IPS DF 6.9 (cell line): Measurements from ENCODE around the gene SEMA4D.

Source experiments
- DNase-seq: peaks from one replicate; pipeline ENCODE4 v3.0.0-alpha.2; 2013; ENCODE audit warnings: low read depth, low spot score
- H3K27ac ChIP-seq: one replicate; pipeline ENCODE4 v1.5.1; 2013; ENCODE audit warnings: low read length, control low read depth
- H3K27me3 ChIP-seq: 2 replicates; pipeline ENCODE4 v1.6.1; 2013; ENCODE audit warnings: mild to moderate bottlenecking, low read length; ENCODE audit not compliant: control insufficient read depth, insufficient read depth
- H3K36me3 ChIP-seq: 2 replicates; pipeline ENCODE4 v1.6.1; 2013; ENCODE audit warnings: low read length; ENCODE audit not compliant: control insufficient read depth, insufficient read depth
- H3K4me1 ChIP-seq: 2 replicates; pipeline ENCODE4 v1.6.1; 2013; ENCODE audit warnings: low read length; ENCODE audit not compliant: control insufficient read depth, insufficient read depth
- H3K4me3 ChIP-seq: 2 replicates; pipeline ENCODE4 v1.5.1; 2013; ENCODE audit warnings: mild to moderate bottlenecking, low read length
- H3K9me3 ChIP-seq: 2 replicates; pipeline ENCODE4 v1.6.1; 2013; ENCODE audit warnings: low read length, inconsistent platforms; ENCODE audit not compliant: control insufficient read depth, insufficient read depth
- WGBS: extraction: QIAGEN DNeasy Blood & Tissue Kit; methylation state at CpG from one replicate; pipeline ENCODE4 v1.1.7; 2013; ENCODE audit warnings: mixed read lengths, missing lambda C conversion rate; ENCODE audit not compliant: insufficient read length, insufficient coverage; 5-methylcytosine and 5-hydroxymethylcytosine counted together

SEMA4D gene

DNA sequence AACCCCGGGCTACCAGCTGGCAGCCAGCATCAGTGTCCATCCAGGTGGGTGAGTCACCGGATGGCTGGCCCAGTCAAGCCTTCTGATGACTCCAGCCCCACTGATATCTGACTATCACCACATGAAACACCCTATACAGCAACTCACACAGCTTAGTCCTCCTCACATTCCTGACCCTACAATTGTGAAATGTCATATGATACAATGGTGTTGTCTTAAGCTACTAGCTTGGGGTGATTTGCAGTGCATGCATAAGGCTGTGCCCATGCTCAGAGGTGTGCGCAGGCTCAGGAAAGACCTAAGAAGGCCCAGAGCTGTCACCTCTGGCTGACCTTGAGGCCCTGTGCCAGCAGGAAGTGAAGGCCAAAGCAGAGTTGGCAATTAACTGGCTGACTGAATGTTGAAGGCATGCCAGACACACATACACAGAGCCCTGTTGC lies 21.5 kb upstream of the SEMA4D start:
- no peak overlapping the region for H3K27ac ChIP-seq
- no CpG with 5 or more reads among the region's 3 CpGs for WGBS
- H3K4me1 ChIP-seq, result no peaks in the 10 kb centered on the region
- no peaks in the 10 kb centered on the region for H3K9me3 ChIP-seq
- DNase-seq, result no peak
- H3K36me3 ChIP-seq, result no peaks in the 10 kb centered on the region
- H3K27me3 ChIP-seq, result no peaks in the 10 kb centered on the region
- H3K4me3 ChIP-seq, result no peak overlapping the region

DNA sequence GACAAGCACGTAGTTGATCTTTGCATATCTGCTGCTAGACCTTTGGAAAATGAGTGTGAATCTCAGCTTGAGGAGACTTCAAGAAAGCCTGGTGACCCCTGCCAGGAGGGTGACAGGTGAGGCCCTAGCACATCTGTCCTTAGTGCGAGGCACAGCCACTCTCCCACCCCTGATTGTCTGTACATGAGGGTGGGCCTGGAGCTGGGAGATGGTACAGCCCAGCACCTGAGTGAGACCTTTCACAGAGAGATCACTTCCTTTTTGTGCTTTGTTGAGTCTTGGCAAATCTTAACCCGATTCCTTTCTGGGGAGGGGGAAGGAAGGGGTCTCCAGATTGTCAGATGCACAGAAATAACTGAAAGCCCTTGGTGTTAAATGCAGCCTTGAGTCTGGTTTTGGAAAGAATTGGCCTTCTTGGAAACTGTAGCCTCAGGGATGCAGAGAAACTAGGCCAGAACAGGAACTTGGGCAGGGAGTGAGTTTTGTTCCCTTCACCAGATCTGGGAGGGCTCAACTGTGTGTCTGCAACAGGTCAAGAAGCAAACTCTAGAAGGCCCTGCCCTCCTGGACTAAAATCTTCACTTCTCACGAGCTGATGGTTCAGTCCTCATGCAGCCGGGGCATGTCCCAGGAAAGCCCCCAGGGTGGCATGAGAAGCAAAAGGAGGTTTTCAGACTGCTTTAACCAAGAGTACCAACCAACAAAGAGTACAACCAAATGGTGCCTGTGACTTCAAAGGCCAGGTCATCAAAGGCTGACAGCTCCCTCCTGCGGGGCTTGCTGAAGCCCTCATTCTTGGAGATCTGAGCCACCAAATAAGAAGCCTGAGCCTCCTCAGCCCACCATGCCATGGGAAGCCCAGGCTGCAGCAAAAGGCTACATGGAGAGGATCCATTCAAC lies 20.8 kb upstream of the SEMA4D start:
- H3K36me3 ChIP-seq, result no peaks in the 10 kb centered on the region
- no peaks in the 10 kb centered on the region for H3K9me3 ChIP-seq
- H3K4me1 ChIP-seq, result no peaks in the 10 kb centered on the region
- no peak for DNase-seq
- H3K4me3 ChIP-seq, result no peak overlapping the region
- WGBS, result no CpG with 5 or more reads among the region's 6 CpGs
- no peaks in the 10 kb centered on the region for H3K27me3 ChIP-seq
- H3K27ac ChIP-seq, result no peak overlapping the region

GRCh38 chr9:89515416-89515815 lies 17.5 kb upstream of the SEMA4D start:
- Histone ChIP-seq H3K4me3 (no peak overlapping the region), H3K4me1 (no peaks in the 10 kb centered on the region), H3K27ac (no peak overlapping the region), H3K9me3 (no peaks in the 10 kb centered on the region), H3K27me3 (no peaks in the 10 kb centered on the region), H3K36me3 (no peaks in the 10 kb centered on the region)
- DNase-seq, result no peak
- no CpG with 5 or more reads among the region's 6 CpGs for WGBS

DNA sequence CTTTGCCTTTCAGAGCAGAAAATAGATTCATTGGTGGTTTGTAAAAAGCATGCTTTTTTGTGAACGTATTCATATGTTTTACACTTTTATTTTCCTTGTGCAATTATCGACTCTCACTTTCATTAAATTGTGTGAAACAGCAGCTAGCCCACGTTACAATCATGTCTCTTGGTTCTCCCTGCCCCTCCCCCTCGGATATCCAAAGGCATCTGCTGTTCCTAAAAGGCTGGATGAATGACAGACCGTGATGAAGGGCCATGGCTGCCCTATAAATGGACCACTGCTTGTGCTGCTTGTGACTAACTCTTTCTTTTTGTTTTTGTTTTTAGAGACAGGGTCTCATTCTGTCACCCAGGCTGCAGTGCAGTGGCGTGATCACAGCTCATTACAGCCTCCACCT lies 17.0 kb upstream of the SEMA4D start:
- DNase-seq, result no peak
- Histone ChIP-seq H3K4me3 (no peak overlapping the region), H3K36me3 (no peaks in the 10 kb centered on the region), H3K27me3 (no peaks in the 10 kb centered on the region), H3K9me3 (no peaks in the 10 kb centered on the region), H3K27ac (no peak overlapping the region), H3K4me1 (no peaks in the 10 kb centered on the region)
- WGBS, result no CpG with 5 or more reads among the region's 6 CpGs

DNA sequence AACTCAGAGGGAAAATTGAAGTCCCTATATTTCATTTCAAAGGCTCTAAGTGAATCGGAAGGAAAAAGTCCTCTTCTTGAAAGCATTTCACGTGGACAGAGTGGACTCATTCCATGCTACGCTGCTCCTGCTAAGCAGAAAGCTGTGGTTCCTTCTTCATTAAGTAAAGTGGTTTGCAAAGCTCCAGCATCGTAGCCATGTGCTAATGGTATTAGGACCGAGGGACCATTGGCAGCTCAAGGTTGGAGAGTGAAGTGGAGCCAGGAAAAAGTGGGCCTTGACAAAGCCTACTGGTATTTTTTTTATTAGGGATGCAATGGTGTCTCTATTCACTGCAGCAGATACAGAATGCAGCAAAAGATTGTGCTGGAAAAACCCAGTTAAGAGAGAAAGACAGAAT lies 16.4 kb upstream of the SEMA4D start:
- DNase-seq, result no peak
- no peak overlapping the region for H3K27ac ChIP-seq
- no peak overlapping the region for H3K4me3 ChIP-seq
- H3K9me3 ChIP-seq, result no peaks in the 10 kb centered on the region
- H3K36me3 ChIP-seq, result no peaks in the 10 kb centered on the region
- no CpG with 5 or more reads among the region's 5 CpGs for WGBS
- no peaks in the 10 kb centered on the region for H3K27me3 ChIP-seq
- no peaks in the 10 kb centered on the region for H3K4me1 ChIP-seq

GRCh38 chr9:89513837-89514236 lies 15.9 kb upstream of the SEMA4D start:
- no peaks in the 10 kb centered on the region for H3K9me3 ChIP-seq

GRCh38 chr9:89512382-89512781 lies 14.5 kb upstream of the SEMA4D start:
- Histone ChIP-seq H3K27ac (no peak overlapping the region), H3K36me3 (no peaks in the 10 kb centered on the region), H3K4me3 (no peak overlapping the region), H3K9me3 (no peaks in the 10 kb centered on the region), H3K27me3 (no peaks in the 10 kb centered on the region), H3K4me1 (no peaks in the 10 kb centered on the region)
- no peak for DNase-seq
- WGBS, result no CpG with 5 or more reads among the region's 7 CpGs

More at GRCh38 chr9:89513837-89514236, 15.9 kb upstream of the SEMA4D start:
- Histone ChIP-seq H3K36me3 (no peaks in the 10 kb centered on the region), H3K27ac (no peak overlapping the region), H3K4me1 (no peaks in the 10 kb centered on the region), H3K4me3 (no peak overlapping the region), H3K27me3 (no peaks in the 10 kb centered on the region)
- no peak for DNase-seq
- WGBS, result no CpG with 5 or more reads among the region's 3 CpGs

GRCh38 chr9:89508951-89509615 lies 11.2 kb upstream of the SEMA4D start:
- Histone ChIP-seq H3K27me3 (no peaks in the 10 kb centered on the region), H3K36me3 (no peaks in the 10 kb centered on the region), H3K9me3 (no peaks in the 10 kb centered on the region), H3K4me1 (peaks cover 1% of the 10 kb centered on the region; the same call in 1 of the 2 replicates), H3K4me3 (no peak overlapping the region), H3K27ac (no peak overlapping the region)
- no CpG with 5 or more reads among the region's 7 CpGs for WGBS
- DNase-seq, result no peak

DNA sequence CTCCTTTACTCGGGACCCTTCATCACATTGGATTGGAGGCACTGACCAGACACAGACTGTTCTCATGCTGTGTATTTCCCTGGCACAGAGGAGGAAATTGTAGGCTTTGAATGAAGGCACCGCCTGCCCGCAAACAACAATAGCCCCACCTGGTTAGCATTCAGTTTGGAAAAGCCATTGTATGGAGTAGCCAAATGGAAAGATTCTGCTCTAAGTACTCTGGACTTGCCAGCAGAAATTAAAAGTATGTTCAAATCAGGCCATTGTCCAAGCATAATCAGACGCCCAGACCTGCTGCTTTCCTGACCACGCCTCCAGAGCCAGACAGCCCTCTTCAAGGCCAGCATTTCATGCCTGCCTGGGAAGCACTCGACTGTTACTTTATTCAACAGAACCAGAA lies 8.0 kb upstream of the SEMA4D start:
- no peak for DNase-seq
- H3K27me3 ChIP-seq, result no peaks in the 10 kb centered on the region
- no peaks in the 10 kb centered on the region for H3K36me3 ChIP-seq
- no peak overlapping the region for H3K4me3 ChIP-seq
- no CpG with 5 or more reads among the region's 6 CpGs for WGBS
- no peaks in the 10 kb centered on the region for H3K9me3 ChIP-seq
- H3K4me1 ChIP-seq, result peaks cover 1% of the 10 kb centered on the region; the same call in 1 of the 2 replicates
- no peak overlapping the region for H3K27ac ChIP-seq

- no peaks in the 10 kb centered on the region for H3K36me3 ChIP-seq
- DNase-seq, result no peak
- no peaks in the 10 kb centered on the region for H3K27me3 ChIP-seq
- no peaks in the 10 kb centered on the region for H3K9me3 ChIP-seq
- peaks cover 1% of the 10 kb centered on the region; the same call in 1 of the 2 replicates for H3K4me1 ChIP-seq
- H3K4me3 ChIP-seq, result no peak overlapping the region
- no peak overlapping the region for H3K27ac ChIP-seq
Measured at GRCh38 chr9:89505048-89505447, 7.1 kb upstream of the SEMA4D start.
